PFSK-1 (cell line): ENCODE results near the gene WDR4.

ENCODE experiments used
- FOXP2 ChIP-seq: optimal IDR thresholded peaks from 2 replicates; pipeline ENCODE3; 2011; ENCODE audit warnings: borderline replicate concordance, control low read depth, inconsistent platforms; ENCODE audit not compliant: insufficient read depth; ENCODE audit errors: extremely low read length, extremely low read depth
- POLR2AphosphoS5 ChIP-seq: IDR thresholded peaks from 2 replicates; pipeline ENCODE4 v1.6.1; 2012; ENCODE audit warnings: low read depth, mild to moderate bottlenecking, control low read depth, low read length, moderate library complexity
- REST ChIP-seq, 2 experiments: IDR thresholded peaks; 2 replicates each; pipeline versions ENCODE4 v1.6.1 to v1.8.0; 2011 to 2012; ENCODE audit warnings: low read depth in 2 of 2, low read length in 2 of 2, control low read depth in 1 of 2, inconsistent platforms in 1 of 2, mild to moderate bottlenecking in 1 of 2, moderate library complexity in 1 of 2; ENCODE audit not compliant: insufficient read depth in 1 of 2
- SIN3A ChIP-seq: IDR thresholded peaks from 2 replicates; pipeline ENCODE4 v1.6.1; 2012; ENCODE audit warnings: mild to moderate bottlenecking, low read length, moderate library complexity, borderline replicate concordance; ENCODE audit not compliant: insufficient read depth
- TAF1 ChIP-seq: IDR thresholded peaks from 2 replicates; pipeline ENCODE4 v1.6.1; 2012; ENCODE audit warnings: low read length, control low read depth, borderline replicate concordance; ENCODE audit not compliant: insufficient read depth

WDR4 gene

GRCh38 chr21:42845296-42845965 is 33.9 kb downstream of the WDR4 start:
- no peak for TF ChIP-seq FOXP2
- no peak for TF ChIP-seq SIN3A
- no peak for TF ChIP-seq REST (IDR thresholded peaks at IDR 0.05; ENCODE audit: insufficient read depth in 1 of 2, low read depth in 2 of 2, low read length in 2 of 2)
- TF ChIP-seq TAF1 = no peak
- no peak for TF ChIP-seq POLR2AphosphoS5

GRCh38 chr21:42844411-42845113 is 34.8 kb downstream of the WDR4 start:
- TF ChIP-seq POLR2AphosphoS5 (no peak), TAF1 (no peak), FOXP2 (no peak), REST (IDR thresholded peaks at IDR 0.05; ENCODE audit: insufficient read depth in 1 of 2, low read depth in 2 of 2, low read length in 2 of 2) (no peak), SIN3A (no peak)

GRCh38 chr21:42843056-42843455 is 36.3 kb downstream of the WDR4 start:
- TF ChIP-seq REST (IDR thresholded peaks at IDR 0.05; ENCODE audit: insufficient read depth in 1 of 2, low read depth in 2 of 2, low read length in 2 of 2) (no peak), FOXP2 (no peak), TAF1 (no peak), POLR2AphosphoS5 (no peak), SIN3A (no peak)

GRCh38 chr21:42841156-42841915 is 38.0 kb downstream of the WDR4 start:
- TF ChIP-seq REST (IDR thresholded peaks at IDR 0.05; ENCODE audit: insufficient read depth in 1 of 2, low read depth in 2 of 2, low read length in 2 of 2) (no peak), SIN3A (no peak), POLR2AphosphoS5 (no peak), TAF1 (no peak), FOXP2 (no peak)
